GM21619 (cell line): ENCODE results near the gene PYGO1.
"Not testable (repeated sequence)": the region's sequence is repeated elsewhere in the genome, so short reads cannot be mapped to it uniquely, and the experiment has no call there.

Experiments
- ATAC-seq: cut with Tn5 transposase; IDR thresholded peaks from one replicate; pipeline ENCODE4 v1.9.1; 2021; ENCODE audit not compliant: unreplicated experiment

The PYGO1 gene, protein sequence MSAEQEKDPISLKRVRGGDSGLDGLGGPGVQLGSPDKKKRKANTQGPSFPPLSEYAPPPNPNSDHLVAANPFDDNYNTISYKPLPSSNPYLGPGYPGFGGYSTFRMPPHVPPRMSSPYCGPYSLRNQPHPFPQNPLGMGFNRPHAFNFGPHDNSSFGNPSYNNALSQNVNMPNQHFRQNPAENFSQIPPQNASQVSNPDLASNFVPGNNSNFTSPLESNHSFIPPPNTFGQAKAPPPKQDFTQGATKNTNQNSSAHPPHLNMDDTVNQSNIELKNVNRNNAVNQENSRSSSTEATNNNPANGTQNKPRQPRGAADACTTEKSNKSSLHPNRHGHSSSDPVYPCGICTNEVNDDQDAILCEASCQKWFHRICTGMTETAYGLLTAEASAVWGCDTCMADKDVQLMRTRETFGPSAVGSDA

DNA sequence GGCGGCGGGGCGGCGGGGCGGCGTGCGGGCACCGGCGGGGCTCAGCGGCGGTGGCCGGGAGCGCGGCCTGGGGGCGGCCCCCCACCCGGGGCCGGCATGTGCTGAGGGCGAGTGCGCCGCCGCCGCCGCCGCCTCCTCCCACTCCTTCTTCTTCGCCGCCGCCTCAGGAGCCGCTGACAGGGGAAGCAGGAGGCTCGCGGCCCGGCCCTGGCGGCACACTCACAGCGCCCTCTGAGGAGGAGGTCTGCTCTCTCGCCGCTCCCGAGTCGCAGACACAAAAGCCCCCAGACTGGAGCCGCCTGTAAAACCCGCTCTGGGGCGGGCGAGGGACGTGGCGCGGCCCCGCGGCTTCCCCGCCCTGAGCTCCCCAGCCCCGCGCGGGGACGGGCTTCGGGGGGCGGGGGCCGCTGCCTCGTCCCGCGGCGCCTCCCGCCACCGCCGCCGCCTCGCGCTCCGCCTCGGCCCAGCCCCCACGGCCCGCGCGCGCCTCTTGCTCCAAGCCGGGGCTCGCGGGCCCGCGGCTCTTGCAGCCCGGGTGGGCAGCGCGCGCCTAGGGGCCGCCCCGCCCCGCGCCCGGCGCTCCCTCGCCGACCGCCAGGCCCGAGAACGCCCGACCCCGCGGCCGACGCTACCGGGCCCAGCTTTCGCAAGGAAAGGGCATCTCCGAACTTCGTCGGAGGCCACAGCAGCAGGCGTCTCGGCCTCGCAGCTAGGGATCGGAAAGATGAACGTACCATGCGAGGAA lies at the start of gene PYGO1:
Gene PYGO1 (minus strand): TSS at position 276 of the 745 bp plus-strand sequence. CDS start 462 bp downstream, outside the sequence.
- ATAC-seq = peak; percentile 59

DNA sequence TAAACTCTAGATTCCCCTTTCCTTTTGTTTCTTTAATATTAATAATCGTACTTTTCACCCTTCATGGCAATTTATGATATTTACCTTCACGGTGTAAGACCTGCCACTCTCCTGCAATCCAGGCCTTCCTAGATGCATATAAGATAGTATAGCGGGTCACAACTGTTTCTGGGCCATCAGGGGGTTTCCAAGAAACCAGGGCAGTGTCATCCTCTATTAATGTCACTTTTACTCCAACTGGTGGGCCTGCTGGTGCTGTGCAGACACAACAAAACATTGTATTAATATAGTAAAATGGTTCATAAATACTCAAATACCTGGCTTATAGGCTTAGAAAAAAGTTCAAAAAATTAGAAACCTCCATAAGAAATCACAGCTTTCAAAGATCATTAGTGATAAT lies 48.9 kb upstream of the PYGO1 start:
- no peak for ATAC-seq

DNA sequence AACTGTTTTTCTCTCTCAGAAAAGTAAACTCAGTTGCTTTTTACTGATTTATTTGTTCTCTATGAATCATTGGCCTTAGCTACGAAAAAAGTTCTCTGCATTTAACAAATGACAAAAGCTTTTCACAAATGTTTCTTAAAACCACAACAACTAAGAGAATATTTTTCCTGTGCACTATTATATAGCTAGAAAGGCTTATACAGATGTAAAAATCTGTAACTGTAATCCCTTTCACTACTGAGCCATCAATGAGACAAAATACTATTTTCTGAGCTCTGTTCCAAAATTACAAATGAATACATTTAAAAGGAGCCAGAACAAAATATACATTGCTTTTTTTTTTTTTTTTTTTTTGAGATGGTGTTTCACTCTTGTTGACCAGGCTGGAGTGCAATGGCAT lies 45.6 kb upstream of the PYGO1 start:
- ATAC-seq = no peak

DNA sequence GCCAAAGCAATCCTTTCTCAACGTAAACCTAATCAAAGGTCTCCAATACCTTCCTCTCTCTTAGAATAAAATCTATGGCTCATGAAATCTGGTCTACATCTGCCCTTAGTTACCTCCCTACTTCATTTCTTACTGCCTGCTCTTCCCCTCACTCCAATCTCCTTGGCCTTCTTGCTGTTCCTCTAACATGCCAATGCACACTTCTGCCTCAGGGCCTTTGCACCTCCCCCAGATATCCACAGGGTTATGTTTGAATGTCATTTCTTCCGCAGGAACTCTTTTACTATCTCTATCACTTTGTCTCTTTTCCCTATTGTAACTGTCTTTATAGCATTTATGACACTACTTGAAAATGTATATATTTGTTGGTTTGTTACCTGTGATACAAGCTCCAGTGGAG lies 44.3 kb upstream of the PYGO1 start:
- no peak for ATAC-seq

DNA sequence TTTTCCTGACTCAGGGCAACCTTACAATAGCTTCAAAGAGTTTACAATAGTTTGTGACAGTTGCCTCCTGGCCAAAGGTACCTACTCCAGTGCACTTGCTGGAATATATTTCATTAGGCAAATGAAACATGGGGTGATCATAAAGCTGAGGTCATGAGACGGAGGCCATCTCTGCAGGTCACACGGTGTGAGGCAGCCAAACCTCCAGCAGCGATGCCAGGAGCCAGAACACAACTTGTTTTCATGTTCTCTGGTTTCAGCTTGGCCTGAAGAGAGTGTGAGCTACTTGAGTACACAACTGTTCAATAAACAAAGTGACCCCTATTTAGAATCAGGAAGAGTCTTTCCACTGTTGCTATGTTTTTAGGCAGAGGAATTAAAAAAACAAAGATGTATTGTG lies 42.7 kb upstream of the PYGO1 start:
- ATAC-seq = no peak

DNA sequence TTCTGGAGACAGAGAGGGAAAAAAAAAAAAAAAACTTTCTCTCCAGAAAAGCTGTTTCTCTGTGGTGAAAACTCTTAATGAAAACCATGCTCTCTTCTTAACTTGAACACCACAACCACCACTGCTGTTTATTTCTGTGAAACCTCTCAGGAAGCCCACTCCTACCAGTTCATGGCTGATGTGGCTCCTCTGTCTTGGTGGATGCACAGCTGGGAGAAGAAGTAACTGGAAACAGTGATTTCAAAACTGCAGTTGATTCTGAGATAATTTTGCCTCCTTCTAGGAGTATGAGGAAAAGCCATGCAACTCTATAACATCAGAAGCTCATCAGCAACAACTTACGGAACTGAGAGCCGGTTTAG lies 40.2 kb upstream of the PYGO1 start:
- ATAC-seq = no peak

DNA sequence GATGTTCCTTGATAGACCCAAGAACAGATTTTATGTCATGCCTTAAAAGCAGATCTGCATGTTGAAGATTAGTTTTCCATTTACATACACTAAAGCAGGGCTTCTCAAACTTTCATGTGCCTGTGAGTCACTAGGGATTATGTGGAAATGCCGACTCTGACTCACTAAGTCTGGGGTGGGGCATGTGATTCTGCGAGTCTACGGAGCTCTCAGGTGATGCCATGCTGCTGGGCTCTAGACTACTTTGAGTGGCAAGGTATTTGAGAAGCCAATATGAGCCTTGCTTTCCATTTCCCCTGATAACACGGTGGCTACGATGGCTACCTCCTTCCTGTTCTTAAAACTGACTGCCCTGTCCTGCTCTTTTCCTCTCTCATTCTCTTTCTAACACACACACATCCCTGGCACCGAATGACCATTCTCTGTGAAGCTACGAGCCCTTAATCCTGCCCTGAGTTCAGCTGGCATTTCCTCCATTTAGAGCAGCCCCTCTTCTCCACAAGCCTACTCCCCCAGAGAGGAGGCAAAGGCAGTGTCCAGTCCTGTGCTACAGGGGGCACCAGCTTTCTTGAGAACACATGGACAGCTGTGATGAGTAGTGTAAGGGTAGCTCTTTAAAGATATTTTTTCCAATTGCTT lies 39.7 kb upstream of the PYGO1 start:
- ATAC-seq = no peak

DNA sequence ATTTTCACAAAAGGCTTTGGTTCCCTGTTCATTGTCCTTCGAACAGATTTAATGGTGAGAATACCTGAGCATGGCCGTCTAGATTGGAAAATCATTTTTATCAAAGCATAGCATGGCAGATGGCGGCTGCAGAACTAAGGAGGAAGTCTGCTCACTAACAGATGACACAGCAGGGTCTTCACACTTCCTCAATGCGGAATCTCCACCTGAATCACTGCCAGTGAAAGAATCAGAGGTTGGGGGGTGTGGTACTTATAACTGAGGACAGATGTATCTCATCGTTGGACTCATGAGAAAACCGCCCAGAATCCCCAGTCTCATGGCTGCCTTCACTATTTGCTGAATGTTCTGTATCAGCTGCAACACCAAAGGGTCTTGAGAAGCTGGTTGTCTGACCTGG lies 31.6 kb upstream of the PYGO1 start:
- no peak for ATAC-seq

DNA sequence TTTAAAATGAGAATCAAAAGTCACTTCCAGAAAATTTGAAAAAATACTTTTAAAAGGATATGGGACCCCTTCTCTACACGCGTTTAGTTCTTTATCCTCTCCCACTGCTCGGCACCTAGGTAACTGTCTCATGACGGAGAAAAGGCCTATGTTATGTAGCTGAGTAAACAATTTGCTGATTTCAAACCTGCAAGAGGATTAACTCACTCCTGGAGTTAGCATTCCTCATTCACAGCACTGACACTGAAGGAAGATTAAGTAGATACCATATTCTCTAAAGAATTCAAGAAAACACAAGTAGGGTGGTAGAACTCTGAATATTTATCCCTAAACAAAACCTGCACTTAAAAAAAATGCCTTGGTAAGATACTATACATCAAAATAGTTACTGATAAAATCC lies 30.2 kb upstream of the PYGO1 start:
- no peak for ATAC-seq

DNA sequence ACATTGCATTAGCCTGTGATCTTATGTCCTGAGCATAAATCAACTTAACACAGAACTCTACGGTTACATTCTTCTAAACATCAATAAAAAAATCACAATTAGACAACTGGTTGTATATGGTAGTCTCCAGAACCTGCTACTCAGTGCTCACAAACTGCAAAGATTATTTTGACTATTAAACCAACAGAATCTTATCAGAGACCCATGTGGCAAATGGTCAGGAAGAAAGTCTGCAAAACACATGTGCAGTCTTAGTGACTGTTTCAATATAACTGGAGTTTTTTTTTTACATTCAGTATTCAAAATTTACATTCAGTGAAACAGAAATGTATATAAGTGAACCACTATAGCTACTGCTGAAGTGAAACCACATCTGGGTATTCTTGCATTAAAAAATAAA lies 27.3 kb upstream of the PYGO1 start:
- ATAC-seq = no peak

DNA sequence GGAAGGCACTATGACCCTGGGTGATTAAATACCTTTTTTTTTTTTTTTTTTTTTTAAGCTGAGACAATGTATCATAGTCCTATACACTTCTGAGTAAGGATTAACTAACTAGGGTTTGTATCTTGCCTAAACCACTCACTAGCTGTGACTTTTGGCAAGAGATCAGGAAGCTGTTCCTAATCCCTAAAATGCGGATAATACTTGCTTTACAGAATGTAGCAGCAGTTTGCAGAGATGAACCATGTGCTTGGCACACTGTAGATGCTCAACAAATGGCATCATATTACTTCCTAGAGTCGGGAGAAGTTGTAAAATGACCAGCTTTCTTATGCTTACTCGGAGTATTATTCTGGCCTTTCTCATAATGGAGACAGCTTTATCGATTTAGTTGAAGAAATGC lies 25.6 kb upstream of the PYGO1 start:
- ATAC-seq = no peak

DNA sequence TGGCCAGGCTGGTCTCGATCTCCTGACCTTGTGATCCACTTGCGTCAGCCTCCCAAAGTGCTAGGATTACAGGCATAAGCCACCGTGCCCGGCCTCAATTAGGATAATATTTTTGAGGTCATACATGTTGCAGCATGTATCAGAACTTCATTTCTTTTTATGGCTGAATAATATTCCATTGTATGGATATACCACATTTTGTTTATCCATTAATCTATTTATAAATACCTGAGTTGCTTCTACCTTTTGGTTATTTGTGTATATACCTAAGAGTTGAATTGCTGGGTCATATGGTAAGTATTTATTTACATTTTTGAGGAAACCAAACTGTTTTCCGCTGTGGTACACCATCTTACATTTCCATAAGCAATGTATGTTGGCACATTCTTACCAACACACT lies 18.1 kb upstream of the PYGO1 start:
- ATAC-seq = no peak

DNA sequence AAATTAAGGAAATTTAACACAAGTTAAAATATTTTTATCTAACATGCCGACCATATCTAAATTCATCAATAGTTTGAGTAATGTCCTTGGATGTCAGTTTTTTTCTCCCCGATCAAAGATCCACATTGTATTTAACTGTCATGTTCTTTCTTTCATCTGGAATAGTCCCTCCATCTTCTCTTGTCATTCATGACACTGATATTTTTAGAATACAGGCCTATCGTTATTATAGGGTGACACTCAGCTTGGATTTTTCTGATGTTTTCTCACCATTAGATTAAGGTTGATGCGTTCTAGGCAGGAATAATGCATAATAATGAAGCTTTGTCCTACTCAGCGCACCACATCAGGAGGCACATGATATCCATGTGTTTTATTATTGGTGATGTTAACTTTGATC lies 13.2 kb upstream of the PYGO1 start:
- no peak for ATAC-seq

DNA sequence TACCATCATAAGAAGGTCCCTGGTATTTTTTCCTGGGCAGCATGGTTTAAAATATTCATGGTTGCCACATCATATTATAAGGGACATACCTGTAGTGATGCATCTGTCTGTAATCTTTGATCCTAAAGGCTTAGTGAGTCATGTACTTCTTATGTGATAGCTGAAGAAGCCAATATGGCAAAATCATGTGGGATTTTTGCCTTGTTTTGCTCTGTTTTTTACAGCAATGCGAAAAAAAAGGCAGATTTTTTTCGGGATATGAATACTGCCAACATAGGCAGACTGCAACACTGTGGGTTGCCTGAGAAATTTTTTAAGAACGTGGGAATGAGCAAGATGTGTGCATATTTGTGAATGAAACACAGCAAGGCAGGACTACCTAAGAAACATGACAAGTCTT lies 11.3 kb upstream of the PYGO1 start:
- no peak for ATAC-seq

DNA sequence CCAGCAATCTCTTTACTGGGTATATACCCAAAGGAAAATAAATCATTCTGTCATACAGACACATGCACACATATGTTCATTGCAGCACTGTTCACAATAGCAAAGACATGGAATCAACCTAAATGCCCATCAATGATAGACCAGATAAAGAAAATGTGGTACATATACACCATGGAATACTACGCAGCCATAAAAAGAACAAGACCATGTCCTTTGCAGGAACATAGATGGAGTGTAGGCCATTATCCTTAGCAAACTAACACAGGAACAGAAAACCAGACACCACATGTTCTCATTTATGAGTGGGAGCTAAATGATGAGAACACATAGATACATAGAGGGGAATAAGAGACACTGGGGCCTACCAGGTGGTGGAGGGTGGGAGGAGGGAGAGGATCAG lies 4.9 kb upstream of the PYGO1 start:
- not testable (repeated sequence) for ATAC-seq

DNA sequence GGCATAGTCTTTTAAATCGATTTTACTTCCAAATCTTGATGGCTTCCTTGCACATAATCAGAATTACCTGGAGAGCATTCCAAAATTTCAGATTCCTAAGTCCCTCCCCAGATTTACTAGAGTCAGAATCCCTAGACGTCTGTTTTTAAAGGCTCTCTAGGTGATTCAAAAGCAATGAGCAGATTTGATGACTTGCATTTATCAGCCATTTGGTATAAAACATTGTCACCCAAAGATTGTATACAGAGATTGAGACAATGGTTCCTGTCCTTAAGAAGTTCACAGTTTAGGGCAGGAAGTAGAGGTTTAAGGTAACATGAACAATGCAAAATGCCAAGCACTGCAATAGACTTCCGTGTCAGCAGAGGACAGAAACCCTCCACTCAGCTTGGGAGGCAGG lies 2.6 kb upstream of the PYGO1 start:
- ATAC-seq = no peak

DNA sequence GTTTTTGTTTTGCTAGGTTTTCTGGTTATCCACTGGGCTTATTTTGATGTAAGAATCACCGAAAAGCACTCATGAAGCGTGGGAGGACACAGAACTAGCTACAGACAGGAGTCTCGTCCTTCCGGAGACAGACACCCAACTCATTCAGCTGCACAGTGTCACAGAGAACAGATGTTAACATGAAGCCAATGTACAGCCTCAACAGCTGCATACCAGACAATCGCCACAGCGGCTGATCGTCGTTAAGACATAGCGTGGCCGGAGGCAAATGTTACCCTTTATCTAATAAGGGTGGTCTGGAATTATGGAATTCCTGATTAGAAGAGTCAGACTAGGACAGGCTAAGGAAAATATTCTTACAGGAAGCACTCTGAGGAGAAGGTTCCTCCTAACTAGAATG lies 1.1 kb upstream of the PYGO1 start:
- ATAC-seq = no peak

DNA sequence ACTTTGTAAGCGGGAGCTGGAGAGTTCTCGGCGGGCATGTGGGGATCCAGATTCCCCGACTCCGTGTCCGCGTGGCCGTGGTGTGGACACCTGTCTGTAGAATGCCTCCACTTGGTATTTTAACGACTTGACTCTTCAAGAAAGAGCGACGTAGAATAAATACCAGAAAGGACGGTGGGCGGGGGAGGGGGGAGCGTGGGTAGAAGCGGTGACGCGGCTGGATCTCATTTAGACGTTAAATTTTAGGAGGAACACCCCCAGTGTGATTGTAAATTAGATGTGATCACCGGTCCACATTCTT lies 620 bp upstream of the PYGO1 start:
- no peak for ATAC-seq

DNA sequence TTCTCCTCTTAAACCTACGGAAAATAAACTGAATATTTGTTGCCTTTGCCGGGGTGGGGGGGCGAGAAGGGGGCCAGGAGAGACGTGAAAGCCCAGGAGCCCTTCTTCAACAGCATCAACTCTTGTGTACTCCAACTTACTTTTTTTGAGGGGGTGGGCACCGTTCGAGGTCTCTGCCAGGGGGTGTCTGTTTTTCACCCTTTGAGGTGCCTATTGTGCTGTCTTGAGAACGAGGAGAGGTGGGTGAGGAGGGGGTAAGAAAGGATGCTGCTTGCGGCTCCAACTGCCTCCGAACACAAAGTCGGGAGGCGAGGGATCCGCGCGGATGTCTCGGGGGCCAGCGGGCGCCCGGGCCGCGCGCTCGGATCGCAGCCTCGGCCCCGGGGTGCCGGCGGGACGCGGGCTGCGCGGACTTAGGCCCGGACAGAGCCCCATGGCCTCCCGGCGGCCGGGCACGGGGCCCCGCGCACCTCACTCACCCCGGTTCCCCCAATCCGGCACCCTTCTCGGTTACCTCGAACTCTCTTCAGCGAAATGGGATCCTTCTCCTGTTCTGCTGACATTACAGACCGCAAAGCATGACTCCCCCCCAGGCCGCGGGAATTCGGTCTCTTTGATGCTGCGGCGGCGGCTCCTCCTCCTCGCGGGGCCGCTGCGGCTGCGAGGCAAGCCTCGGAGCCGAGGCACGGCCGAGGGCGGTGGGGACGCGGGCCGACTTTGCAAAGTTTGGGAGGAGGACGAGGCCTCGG lies 650 bp downstream of the PYGO1 start:
- ATAC-seq = peak; percentile 11

DNA sequence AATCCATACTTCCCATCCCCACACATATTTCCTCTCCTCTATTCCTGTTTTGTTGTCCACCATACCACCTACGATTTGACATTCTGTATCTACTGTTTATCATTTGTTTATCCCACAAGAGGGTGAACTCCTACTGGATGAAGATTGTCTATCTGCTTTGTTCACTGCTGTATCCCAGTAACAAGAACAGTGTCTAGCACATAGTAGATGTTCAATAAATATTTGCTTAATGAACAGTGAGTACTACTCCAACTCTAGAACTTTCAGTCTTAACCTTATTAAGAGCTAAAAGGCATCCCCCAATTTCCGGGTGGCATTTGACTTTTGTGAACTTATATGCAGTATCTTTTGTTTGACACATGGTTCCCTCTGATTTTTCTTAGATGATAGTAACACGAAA lies 1.3 kb downstream of the PYGO1 start:
- ATAC-seq = no peak

DNA sequence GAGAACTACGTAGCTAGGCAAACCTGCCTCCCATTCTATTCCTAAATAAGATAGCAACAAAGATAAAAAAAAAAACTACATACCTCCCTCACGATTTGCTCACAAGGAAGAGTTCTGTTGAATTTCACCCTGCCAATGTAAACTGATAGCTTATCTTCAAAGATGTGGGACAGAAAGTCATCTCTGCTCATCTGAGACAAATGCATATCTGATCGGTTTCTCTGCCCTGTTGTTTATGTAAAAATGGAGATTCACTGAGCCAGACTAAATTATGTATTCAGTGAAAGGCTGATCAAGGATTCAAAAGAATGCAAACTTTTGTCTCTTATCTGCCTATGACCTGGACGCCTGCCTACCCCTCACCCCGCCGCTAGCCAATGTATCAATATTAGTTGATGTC lies 11.2 kb downstream of the PYGO1 start:
- ATAC-seq = no peak

DNA sequence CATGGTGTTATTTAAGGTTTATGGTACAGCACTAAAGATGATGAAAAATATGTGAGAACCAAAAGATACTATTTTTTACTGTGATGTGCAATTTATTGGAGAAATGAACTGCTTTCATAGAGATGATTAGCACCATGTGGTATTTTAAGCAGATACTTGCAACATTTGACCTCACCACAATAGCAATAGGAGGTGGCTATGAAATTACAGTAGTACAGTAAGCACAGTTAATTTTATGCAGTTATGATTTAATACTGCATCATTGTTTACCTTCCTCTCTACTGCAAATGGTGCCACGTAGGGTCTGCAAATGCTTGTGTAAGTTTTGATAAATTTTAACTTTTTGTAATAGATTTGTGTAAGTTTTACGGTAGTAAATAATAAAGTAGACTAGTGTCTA lies 14.0 kb downstream of the PYGO1 start:
- no peak for ATAC-seq
